GM18526 (cell line): ENCODE data around the gene SMYD3.

Experiments used
- POLR2A ChIP-seq: IDR thresholded peaks from 3 replicates; pipeline ENCODE4 v1.6.1; 2011; ENCODE audit not compliant: insufficient read length; ENCODE audit errors: extremely low read depth

Gene SMYD3

DNA sequence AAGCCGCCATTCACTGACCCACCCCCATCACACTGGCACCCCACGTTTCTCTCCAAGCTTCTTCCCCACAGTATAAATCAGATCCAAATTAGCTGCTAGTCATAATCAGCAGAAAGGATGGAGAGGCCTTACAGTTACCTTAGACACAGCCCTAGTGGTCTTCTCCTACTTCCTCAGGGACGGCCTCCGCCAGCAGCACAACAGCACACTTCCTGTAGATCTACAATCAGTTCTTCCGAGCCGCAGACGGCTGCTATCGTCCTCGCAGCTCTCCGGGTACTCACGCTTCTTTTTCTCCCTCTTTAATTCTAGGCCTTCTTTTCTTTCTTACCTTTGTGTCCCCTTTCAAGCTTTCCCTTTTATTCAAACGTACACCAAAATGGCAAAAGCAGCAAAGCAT lies 313.5 kb downstream of the SMYD3 start:
- no peak for TF ChIP-seq POLR2A

GRCh38 chr1:246189126-246189525 lies 318.0 kb downstream of the SMYD3 start:
- TF ChIP-seq POLR2A, result no peak

DNA sequence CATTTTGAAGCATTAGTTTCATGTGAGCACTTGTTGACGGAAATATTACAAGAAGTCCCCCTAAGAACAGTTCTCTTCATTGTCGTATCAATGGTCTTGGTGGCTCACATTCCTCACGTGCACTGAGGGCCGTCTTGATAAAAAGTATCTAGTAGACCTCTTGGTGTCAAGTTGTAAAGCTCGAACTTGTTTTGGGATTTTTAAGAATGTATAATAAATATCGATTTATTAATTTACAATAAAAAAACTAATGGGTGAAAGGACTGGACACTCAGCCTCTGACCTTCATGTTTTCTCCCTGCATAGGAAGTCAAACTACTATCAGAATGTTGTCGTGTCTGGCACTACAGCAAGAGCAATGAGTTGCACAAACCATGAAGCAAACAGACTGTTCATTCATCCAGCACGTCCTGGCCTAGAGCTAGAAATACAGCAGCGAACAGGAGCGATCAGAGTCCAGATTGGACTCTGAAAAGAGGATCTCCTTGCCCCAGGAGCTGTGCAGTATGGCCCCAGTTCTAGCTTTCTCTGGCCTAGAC lies 319.2 kb downstream of the SMYD3 start:
- TF ChIP-seq POLR2A, result no peak

DNA sequence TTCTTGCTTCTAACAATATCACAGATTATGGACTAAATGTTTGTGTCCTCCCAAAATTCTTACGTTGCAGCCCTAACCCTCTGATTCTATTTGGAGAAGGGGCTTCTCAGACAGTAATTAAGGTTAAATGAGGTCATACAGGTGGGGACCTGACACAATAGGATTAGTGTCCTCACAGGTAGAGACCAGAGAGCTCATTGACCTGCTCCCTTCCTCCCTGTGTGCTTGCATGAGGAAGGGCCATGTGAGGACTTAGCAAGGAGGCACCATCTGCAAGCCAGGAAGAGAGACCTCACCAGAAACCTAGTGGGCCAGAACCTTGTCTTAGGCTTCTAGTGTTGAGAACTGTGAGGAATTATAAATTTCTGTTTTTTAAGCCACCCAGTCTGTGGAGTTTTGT lies 322.6 kb downstream of the SMYD3 start:
- TF ChIP-seq POLR2A, result no peak

- no peak for TF ChIP-seq POLR2A
Observed at GRCh38 chr1:246182149-246182851, 324.8 kb downstream of the SMYD3 start.

DNA sequence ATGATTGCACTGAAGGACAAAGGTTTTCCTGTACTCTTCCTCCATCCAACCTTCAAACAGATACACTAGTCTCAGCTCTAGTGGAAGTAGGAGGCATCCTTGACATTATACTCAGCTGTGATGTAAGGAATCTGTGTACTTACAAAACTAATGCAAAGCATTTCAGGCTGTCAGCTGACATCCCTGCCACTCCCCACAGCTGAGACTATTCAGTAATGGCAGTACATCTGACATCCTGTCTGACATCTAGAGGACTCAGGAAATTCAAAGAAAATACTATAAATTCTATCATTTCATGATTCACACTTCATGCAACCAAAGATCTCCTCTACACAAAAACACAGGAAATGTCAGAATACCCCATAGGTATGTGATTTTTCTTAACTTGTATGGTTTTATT lies 325.8 kb downstream of the SMYD3 start:
- TF ChIP-seq POLR2A, result no peak

GRCh38 chr1:246179401-246179800 lies 327.7 kb downstream of the SMYD3 start:
- TF ChIP-seq POLR2A, result no peak

DNA sequence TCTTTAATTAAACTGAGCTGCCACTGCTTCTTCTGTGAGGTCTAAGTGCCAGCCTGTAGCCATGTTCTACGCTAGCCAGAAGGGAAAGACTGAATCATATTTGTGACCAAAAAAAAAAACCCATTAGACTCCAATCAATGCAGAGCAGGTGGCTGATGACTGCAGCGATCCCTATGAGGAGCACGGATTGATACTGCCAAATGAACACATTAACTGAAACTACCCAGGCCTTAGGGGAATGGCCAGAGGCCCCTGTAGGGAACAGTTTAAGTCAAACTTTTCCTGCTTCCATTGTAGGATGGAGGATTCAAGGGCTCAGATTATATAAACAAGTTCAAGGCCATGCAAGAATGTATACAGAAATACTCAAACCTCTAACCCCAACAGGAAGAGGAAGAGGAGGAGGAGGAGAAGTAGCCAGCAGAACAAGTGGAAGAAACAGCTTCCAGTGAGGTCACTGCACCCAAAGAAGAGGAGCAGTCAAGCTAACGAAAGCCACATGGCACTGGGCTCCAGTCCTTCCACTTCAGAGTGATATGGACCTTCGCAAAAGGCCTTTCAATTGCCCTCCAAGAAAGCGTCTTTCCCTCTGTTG lies 328.3 kb downstream of the SMYD3 start:
- TF ChIP-seq POLR2A, result no peak

- TF ChIP-seq POLR2A, result no peak
Observed at GRCh38 chr1:246176126-246177024, 330.7 kb downstream of the SMYD3 start.

- TF ChIP-seq POLR2A, result no peak
Observed at GRCh38 chr1:246170574-246171261, 336.4 kb downstream of the SMYD3 start.

GRCh38 chr1:246169486-246169885 lies 337.6 kb downstream of the SMYD3 start:
- TF ChIP-seq POLR2A, result no peak

DNA sequence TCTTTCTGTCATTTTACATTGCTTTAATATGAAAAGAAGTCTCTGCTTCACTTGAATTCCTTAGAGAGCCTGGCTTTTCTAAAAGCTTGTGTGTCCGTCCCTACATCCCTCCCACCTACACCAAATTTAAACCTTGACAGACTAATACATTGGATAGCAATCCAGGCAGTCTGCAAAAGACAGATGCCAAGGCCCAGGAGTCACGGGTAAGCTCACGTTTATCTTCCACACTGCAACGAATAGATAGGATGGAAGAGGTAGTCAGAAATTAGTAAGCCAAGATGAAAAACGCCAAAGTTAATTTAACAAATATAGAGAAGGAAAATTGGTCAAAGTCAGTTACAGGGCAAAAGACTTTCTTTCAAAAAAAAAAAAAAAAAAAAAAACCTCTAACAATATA lies 338.1 kb downstream of the SMYD3 start:
- TF ChIP-seq POLR2A, result no peak

- TF ChIP-seq POLR2A, result no peak
Observed at GRCh38 chr1:246166841-246167240, 340.2 kb downstream of the SMYD3 start.

- TF ChIP-seq POLR2A, result no peak
Observed at GRCh38 chr1:246165826-246166709, 341.0 kb downstream of the SMYD3 start.
